Upper lobe of left lung (tissue), 4 donors: ENCODE results near the gene MS4A6E.

Experiments used
- POLR2A ChIP-seq, 4 donors: fragments of 450-650 bp; IDR thresholded peaks; one replicate each; pipeline ENCODE4 v1.5.1; 2016 to 2017; ENCODE audit warnings: antibody characterized with exemption in 4 of 4, mild to moderate bottlenecking in 2 of 4
- TF ChIP-seq, protein P1 (sequence below), 6 experiments: fragments of 450-650 bp in 4 of 6; fragments of 200-600 bp in 2 of 6; sonication (generic) in 2 of 6; IDR thresholded peaks; one replicate each; pipeline ENCODE4 v1.5.1; 2016 to 2019; ENCODE audit warnings: antibody characterized with exemption in 6 of 6

GRCh38 chr11:60357771-60358170 is 30.7 kb downstream of the MS4A6E start:
- no peak for TF ChIP-seq POLR2A (IDR thresholded peaks at IDR 0.05)
- TF ChIP-seq, protein P1, sequence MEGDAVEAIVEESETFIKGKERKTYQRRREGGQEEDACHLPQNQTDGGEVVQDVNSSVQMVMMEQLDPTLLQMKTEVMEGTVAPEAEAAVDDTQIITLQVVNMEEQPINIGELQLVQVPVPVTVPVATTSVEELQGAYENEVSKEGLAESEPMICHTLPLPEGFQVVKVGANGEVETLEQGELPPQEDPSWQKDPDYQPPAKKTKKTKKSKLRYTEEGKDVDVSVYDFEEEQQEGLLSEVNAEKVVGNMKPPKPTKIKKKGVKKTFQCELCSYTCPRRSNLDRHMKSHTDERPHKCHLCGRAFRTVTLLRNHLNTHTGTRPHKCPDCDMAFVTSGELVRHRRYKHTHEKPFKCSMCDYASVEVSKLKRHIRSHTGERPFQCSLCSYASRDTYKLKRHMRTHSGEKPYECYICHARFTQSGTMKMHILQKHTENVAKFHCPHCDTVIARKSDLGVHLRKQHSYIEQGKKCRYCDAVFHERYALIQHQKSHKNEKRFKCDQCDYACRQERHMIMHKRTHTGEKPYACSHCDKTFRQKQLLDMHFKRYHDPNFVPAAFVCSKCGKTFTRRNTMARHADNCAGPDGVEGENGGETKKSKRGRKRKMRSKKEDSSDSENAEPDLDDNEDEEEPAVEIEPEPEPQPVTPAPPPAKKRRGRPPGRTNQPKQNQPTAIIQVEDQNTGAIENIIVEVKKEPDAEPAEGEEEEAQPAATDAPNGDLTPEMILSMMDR (IDR thresholded peaks at IDR 0.05) = no peak
